Nephron progenitor cell (in vitro differentiated cells): Measurements from ENCODE around the gene GPR87.

Source experiments
- DNase-seq: peaks from one replicate; pipeline ENCODE4 v3.0.0; 2021
- H3K27ac Mint-ChIP-seq: 2 replicates; pipeline ENCODE4 v1.8.0; 2021; ENCODE audit warnings: mild to moderate bottlenecking, moderate library complexity, mixed read lengths
- H3K27me3 Mint-ChIP-seq: 2 replicates; pipeline ENCODE4 v1.8.0; 2021; ENCODE audit warnings: mild to moderate bottlenecking, low read depth, mixed read lengths; ENCODE audit not compliant: poor library complexity
- H3K36me3 Mint-ChIP-seq: 2 replicates; pipeline ENCODE4 v1.8.0; 2021; ENCODE audit warnings: low read depth, mixed read lengths
- H3K4me1 Mint-ChIP-seq: 2 replicates; pipeline ENCODE4 v1.8.0; 2021; ENCODE audit warnings: mixed read lengths
- H3K4me3 Mint-ChIP-seq: 2 replicates; pipeline ENCODE4 v1.8.0; 2021; ENCODE audit warnings: mild to moderate bottlenecking, moderate library complexity, mixed read lengths
- H3K9me3 Mint-ChIP-seq: 2 replicates; pipeline ENCODE4 v1.8.0; 2021; ENCODE audit warnings: mild to moderate bottlenecking, moderate library complexity, mixed read lengths
- TF ChIP-seq, protein P1 (sequence below): fragments of 200-600 bp; sonication (generic); IDR thresholded peaks from 2 replicates; pipeline ENCODE4 v1.5.0; 2021; ENCODE audit warnings: antibody characterized with exemption

The GPR87 gene

DNA sequence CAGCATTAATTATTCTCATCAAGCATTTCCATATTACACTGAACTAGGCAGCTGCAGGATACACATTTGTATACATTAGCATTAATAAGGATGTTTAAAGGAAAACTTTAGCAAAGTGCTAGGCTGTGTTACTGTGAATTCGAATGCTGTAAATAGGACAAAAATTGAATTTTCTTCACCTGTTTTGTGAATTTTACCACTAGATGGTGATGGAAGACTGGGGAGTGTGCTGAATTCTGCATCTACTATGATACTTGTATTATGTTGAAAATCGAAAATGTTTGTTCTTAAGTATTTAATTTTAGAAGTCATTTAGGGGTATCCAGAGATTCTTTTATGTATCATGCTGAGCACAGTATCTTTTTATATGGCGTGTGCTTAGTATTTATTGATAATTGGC lies 25.9 kb downstream of the GPR87 start:
- no peaks in the 10 kb centered on the region for H3K36me3 Mint-ChIP-seq
- H3K9me3 Mint-ChIP-seq: no peaks in the 10 kb centered on the region
- peaks cover 13% of the 10 kb centered on the region for H3K4me1 Mint-ChIP-seq
- DNase-seq: no peak
- no peak overlapping the region for H3K27ac Mint-ChIP-seq
- TF ChIP-seq, protein P1, sequence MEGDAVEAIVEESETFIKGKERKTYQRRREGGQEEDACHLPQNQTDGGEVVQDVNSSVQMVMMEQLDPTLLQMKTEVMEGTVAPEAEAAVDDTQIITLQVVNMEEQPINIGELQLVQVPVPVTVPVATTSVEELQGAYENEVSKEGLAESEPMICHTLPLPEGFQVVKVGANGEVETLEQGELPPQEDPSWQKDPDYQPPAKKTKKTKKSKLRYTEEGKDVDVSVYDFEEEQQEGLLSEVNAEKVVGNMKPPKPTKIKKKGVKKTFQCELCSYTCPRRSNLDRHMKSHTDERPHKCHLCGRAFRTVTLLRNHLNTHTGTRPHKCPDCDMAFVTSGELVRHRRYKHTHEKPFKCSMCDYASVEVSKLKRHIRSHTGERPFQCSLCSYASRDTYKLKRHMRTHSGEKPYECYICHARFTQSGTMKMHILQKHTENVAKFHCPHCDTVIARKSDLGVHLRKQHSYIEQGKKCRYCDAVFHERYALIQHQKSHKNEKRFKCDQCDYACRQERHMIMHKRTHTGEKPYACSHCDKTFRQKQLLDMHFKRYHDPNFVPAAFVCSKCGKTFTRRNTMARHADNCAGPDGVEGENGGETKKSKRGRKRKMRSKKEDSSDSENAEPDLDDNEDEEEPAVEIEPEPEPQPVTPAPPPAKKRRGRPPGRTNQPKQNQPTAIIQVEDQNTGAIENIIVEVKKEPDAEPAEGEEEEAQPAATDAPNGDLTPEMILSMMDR: no peak
- no peaks in the 10 kb centered on the region for H3K27me3 Mint-ChIP-seq
- no peak overlapping the region for H3K4me3 Mint-ChIP-seq

DNA sequence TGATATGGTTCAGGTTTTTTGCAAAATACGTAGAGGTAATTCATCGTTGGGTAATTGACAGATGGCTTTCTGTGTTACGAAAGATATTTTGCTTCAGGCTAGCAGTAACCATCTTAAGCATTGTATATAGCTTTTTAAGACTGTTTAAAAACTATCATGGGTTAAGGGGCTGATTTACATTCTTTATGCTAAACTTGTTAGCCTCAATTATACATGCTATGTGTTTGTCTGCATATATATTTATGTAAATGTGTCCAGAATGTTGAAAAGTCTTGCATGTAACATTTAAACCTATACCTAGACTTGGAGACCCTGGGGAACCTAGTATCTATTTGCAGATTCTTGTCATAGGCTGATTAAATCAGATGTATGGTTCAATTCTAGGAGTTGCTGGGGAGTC lies 27.2 kb downstream of the GPR87 start:
- Mint-ChIP-seq H3K27me3 (no peaks in the 10 kb centered on the region), H3K36me3 (no peaks in the 10 kb centered on the region), H3K9me3 (no peaks in the 10 kb centered on the region), H3K4me1 (peaks cover 14% of the 10 kb centered on the region), H3K27ac (no peak overlapping the region), H3K4me3 (no peak overlapping the region)
- TF ChIP-seq, protein P1: no peak
- no peak for DNase-seq

DNA sequence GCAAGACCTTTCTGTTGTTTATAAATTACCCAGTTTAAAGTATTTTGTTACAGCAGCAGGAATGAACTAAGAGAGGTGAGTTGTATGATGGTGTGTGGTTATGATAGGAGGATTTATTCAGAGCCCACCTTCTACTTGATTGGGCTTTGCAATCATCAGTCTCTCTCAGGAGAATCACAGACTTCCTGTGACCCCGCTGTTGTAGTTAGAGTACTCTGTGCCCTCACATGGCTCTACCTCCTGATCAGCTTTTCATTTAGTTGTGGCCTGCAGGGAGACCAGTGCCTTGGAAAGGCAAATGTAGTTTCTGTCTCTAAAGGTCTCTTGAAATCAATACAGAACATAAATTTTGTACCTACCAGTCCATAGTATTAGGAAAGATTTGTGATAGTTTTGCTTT lies 30.7 kb downstream of the GPR87 start:
- no peaks in the 10 kb centered on the region for H3K9me3 Mint-ChIP-seq

DNA sequence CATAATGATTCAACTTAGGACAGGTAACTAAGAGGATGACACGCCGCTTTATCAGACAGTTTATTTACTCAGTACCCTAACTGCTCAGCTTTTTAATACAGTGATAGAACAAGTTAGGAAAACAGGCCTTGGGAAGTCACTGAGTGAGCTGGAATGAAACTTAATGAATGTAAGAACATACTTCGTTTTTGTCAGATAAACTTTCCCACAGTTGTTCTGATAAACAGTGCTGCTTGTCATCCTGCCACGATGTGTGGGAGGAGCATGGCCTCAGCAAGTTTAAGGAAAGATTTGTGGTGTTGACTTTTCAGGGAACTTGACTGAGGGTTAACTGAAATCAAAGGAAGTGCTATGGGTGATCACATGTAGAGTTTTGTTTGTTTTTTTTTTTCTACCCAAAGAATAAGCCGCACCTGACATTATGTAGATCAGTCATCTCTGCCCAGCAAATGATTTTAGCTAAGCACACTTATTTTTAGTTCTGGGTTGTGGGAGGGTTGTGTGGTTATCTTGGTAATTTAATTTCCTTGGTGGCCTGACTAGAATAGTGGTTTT lies 32.6 kb downstream of the GPR87 start:
- H3K4me3 Mint-ChIP-seq: no peak overlapping the region
- TF ChIP-seq, protein P1: no peak
- H3K27me3 Mint-ChIP-seq: no peaks in the 10 kb centered on the region
- DNase-seq: no peak
- H3K27ac Mint-ChIP-seq: peak overlapping the region; percentile 65
- no peaks in the 10 kb centered on the region for H3K9me3 Mint-ChIP-seq
- no peaks in the 10 kb centered on the region for H3K36me3 Mint-ChIP-seq
- peaks cover 41% of the 10 kb centered on the region for H3K4me1 Mint-ChIP-seq

More for the DNA sequence above, 30.7 kb downstream of the GPR87 start:
- no peaks in the 10 kb centered on the region for H3K27me3 Mint-ChIP-seq
- H3K4me3 Mint-ChIP-seq: no peak overlapping the region
- H3K36me3 Mint-ChIP-seq: no peaks in the 10 kb centered on the region
- no peak overlapping the region for H3K27ac Mint-ChIP-seq
- peaks cover 23% of the 10 kb centered on the region for H3K4me1 Mint-ChIP-seq
- TF ChIP-seq, protein P1: no peak
- no peak for DNase-seq

DNA sequence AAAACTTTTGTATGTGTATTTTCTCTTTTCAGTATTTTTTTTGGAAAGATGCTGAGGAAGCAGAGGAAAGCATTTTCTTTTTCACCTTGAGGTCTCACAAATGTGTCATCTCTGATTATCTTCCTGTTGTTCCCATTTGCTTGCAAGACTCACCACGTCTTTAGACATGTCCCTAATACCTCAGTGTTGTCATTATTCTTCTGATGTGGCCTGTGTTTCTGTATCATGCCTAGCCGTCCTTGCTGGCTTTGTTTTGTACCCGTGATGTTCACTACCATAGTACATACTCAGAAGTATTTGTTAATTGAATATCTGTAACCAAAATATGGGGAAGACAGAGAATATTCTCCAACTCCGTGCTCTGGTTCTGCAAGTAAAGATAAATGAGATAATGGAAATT lies 33.2 kb downstream of the GPR87 start:
- no peaks in the 10 kb centered on the region for H3K27me3 Mint-ChIP-seq
- no peaks in the 10 kb centered on the region for H3K9me3 Mint-ChIP-seq
- TF ChIP-seq, protein P1: no peak
- H3K27ac Mint-ChIP-seq: no peak overlapping the region
- no peak for DNase-seq
- H3K36me3 Mint-ChIP-seq: no peaks in the 10 kb centered on the region
- H3K4me1 Mint-ChIP-seq: peaks cover 47% of the 10 kb centered on the region
- H3K4me3 Mint-ChIP-seq: no peak overlapping the region

DNA sequence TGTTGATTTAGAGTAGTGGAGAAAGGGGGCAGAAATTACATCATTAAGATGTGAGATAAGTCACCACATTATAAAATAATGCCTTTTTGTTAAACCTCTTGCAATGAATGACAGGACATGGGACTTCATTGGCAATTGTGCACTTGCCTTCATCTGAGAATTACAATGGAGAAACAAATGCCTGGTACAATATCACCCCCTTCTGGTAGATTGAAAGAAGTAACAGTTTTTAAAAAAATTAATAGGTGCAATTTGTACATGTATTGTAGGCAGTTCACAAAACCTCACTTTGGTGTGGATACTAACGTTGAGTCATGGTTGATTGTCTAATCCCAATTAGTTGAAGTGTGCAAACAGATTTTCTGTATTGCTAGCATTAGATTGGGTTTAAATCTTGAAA lies 33.7 kb downstream of the GPR87 start:
- H3K27ac Mint-ChIP-seq: no peak overlapping the region
- no peaks in the 10 kb centered on the region for H3K27me3 Mint-ChIP-seq
- H3K4me3 Mint-ChIP-seq: no peak overlapping the region
- H3K9me3 Mint-ChIP-seq: no peaks in the 10 kb centered on the region
- H3K4me1 Mint-ChIP-seq: peaks cover 50% of the 10 kb centered on the region
- no peaks in the 10 kb centered on the region for H3K36me3 Mint-ChIP-seq
- TF ChIP-seq, protein P1: peak; percentile 67
- no peak for DNase-seq
